HCEC 1CT (cell line): Measurements from ENCODE around the gene DNM1.
A peak's percentile ranks its signal among the peaks of the same experiment; 100 is the strongest.

Experiments used
- DNase-seq: peaks from one replicate; pipeline ENCODE4 v3.0.0-alpha.2; 2017

DNM1 gene

GRCh38 chr9:128206484-128206883, 3.3 kb downstream of the DNM1 start:
- DNase-seq = no peak

DNA sequence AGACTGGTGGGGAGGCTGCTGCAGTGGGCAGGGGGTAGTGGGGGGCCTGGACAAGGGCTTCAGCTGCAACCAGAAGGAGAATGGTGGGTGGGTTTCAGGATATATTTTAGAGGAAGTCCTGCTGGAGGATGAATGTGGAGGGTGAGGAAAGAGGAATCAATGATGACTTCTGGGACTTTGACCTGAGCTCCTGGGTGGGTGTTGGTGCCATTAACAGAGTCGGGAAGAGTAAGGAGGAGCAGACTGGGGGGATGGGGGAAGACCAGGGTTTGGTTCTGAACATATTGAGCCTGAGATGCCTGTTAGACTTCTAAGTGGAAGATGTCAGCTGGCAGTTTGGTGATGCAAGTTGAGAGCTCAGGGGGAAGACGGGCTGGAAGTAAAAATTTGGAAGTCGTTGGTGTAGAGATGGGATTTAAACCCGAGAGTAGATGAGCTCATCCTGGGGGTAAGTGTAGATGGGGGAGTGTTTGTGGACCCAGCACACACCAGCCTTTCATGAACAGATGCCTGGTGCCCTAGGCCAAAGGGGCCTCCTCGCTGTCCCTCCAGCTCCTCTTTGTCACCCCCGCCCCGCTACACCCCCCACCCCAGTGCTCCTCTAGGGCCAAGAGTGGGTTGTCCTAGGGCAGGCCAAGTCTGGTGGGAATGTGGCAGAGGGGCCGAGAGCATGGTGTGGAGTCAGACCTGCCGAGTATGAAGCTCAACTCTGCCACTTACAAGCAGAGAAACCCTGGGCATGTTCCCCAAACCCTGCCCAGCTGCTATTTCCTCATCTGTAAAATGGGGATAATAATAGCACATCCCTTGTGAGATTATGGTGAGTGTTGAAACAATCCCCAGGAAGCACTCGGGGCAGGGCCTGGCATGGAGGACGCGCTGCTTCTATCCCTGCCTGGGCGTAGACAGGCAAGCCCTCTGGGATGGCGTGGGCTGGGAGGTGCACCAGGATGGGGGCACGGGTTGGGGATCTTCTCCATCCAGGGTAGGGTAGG, 4.0 kb downstream of the DNM1 start:
- DNase-seq = no peak

- DNase-seq = no peak
Measured at GRCh38 chr9:128208386-128208785, 5.2 kb downstream of the DNM1 start.

DNA sequence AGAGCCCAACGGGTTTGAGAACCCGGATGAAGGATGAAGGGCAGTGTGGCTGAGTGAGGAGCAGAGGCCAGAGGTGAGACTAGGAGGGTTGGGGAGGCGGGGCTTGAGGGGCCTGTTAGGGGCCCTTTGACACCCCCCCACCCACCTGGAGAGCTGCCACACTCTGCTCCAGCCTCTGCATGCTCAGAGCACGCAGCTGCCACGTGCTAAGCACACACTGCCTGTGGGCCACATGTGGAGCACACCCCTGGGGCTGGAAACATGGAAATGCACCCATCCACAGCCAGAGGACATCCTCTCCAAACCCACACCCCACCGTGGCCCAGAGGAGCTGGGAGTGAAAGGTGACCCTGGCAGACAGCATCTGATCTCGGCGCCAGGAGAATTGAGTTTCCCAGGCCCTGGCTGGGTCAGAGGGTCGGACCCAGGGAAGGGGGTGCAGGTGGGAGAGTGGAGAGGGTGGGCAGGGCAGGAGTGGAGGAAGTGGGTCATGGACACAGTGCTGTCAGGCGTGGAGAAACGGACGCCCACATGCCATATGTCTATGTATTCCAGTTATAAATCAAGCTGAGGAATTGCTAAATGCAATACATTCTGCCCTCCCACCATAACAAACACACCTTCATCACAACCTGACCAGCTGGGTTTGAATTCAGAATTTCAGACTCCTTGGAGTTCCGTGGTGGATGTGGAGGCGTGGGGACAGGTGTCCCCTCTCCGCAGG, 5.9 kb downstream of the DNM1 start:
- DNase-seq = no peak

DNA sequence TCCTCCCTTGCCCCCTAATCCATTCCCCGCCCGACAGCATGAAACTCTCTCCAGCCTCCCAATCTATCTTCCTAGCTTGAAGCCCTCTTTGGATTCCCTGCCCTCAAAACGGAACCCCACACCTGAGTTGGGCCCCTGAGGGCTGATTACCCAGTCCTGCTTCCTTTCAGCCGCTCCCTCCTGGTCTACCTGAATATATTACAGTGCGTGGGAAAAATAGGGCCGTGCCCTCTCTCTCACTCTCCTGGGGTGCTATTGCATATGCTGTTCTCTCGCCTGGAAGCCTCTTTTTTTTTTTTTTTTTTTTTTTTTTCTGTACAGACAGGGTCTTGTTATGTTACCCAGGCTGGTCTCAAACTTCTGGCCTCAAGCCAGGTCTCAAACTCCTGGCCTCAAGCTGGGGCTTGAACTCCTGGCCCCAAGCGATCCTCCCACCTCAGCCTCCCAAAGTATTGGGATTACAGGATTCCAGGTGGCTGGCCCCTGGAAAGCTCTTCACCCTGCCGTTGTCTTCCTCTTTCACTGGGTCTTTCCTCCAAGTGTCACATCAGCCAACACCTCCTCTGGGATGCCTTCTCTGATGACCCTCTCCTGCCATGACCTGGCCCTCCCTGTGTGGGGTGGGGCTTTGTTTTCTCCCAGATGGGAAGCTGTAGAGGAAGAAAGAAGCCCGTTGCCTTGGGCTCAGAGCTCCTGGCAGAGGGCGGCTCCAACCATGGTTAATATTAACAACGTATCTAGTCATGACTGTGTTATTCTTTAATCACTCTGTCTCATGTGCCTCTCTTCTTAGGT, 8.2 kb downstream of the DNM1 start:
- DNase-seq = no peak

DNA sequence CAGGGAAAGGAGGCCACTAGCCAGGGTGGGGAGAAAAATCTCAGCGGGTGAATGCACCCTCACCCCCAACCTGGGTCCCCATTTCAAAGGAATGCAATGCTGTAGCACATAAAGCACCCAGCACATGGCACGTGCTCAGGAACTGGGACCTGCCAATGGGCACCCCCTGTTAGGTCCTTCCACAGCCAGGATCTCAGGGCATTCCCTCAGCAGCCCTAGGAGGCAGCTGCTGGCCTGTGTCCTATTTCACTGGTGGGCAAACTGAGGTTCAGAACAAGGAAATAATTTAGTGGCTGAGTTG, 8.8 kb downstream of the DNM1 start:
- DNase-seq = no peak

- no peak for DNase-seq
Measured at GRCh38 chr9:128213746-128214497, 10.7 kb downstream of the DNM1 start.

DNA sequence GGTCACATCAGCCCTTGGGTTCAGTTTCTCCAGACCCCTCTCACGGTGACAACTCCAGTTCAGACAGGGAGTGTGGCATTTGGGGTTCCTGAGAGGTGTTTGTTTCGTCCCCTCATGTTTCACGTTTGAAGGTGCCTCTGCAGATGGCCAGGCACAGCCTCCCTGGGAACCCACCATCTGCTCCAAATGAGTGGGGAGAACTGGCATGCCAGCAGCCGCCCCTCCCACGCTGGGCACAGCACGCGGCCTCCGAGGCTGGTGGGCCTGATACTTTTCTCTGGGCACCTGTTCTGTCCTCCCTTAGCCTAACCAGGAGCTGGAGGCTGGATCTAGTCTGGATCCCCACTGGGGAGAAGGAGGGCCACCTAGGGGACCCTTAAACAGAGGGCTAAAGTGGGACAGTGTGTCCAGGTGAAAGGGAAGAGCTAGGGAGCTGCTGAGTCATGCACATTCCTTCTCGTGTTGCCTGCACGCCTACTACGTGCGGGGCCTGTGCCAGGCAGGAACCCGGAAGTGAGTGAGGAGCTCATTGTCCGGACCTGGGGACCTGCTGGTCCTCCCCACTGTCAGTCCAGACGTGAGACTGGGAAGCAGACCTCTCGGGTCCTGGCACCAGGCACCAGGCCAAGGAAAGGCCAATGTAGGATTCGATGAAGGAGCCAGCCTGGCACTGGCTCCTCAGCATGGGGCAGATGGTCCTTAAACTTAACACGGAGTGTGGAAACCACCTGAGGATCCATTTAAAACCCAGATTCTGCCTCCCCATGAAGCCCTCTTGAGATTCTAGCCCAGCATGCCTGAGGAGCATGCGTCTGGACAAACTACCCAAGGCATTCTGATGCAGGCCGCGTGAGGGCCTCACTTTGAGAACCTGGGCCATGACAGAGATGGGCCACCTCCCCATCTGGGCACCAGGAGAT, 11.7 kb downstream of the DNM1 start:
- DNase-seq = no peak

GRCh38 chr9:128215491-128216409, 12.6 kb downstream of the DNM1 start:
- peak; percentile 26 for DNase-seq

GRCh38 chr9:128216781-128217553, 13.8 kb downstream of the DNM1 start:
- DNase-seq = no peak

DNA sequence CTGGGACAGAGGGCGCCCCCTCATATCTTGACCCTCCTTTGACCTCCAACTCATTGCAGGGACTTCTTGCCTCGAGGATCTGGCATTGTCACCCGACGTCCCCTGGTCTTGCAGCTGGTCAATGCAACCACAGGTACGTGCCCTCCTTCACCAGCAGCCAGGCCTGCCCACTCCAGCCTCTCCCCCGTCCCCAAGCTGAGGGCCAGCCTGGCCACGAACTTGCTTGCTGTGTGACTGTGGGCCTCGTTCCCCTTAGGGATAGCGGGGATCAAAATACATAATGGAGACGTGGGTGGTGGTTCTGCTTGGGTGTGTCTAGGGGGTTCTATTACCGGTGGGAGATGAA, 15.0 kb downstream of the DNM1 start:
- no peak for DNase-seq

GRCh38 chr9:128218518-128219389, 15.6 kb downstream of the DNM1 start:
- no peak for DNase-seq

DNA sequence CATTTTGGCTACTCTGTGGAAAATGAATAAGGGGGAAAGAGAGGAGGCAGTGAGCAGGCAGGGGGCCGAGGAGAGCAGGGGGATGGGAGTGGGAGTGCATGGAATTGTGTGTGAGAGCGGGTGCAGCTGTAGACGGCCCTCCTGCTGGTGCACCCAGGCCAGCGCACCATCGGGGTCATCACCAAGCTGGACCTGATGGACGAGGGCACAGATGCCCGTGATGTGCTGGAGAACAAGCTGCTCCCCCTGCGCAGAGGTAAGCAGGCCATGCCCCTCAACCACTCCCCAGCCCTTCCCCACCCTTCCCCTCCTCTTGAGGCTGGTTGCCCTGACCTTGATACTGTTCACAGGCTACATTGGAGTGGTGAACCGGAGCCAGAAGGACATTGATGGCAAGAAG, 16.7 kb downstream of the DNM1 start:
- DNase-seq = no peak

GRCh38 chr9:128222026-128222425, 18.8 kb downstream of the DNM1 start:
- no peak for DNase-seq

- DNase-seq = no peak
Measured at GRCh38 chr9:128222880-128223670, 19.9 kb downstream of the DNM1 start.

DNA sequence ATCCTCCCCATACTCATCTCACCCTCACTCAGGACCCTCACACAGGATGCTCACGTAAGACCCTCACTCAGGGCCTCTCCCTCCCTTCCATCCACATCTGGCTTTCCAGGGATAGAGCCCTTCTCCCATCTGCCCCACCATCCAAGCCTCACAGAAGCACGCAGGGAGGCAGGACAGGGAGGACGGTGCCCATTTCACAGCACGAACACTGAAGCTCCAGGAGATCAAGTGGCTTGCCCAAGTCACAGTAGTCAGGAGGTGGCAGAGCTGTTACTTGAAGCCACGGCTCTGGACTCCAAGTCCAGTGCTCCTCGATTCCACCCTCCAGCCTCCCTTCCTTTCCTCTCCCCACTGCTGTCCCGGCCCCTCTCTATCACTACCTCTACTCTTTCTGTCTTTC, 21.7 kb downstream of the DNM1 start:
- DNase-seq = no peak

DNA sequence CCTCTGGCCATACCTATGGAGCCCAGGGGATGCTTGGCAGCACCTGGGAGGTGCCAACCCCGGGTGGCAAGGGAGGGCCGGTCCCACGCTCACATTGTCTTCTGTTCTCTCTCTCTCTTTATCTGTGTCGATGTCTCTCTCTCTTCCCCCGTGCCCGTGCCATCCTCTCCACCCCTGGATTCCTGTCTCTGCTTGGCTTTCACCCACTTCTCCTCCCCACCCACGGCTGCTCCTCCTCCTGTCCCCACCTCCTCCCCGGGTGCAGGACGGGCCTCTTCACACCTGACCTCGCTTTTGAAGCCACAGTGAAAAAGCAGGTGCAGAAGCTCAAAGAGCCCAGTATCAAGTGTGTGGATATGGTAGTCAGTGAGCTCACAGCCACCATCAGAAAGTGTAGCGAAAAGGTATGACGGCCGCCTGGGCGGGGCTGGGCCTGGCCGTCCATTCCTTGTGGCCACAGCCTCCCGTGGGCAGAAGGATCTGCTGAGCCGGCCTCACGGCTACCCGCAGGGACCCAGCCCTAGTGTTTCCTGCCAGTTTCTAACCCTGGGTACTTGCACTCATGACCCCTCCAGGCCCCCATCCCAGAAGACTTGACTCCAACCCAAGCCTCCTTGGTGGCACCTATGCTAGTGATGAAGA, 22.7 kb downstream of the DNM1 start:
- DNase-seq = no peak
